ENCODE results near the gene PDRG1. TPM values are rescaled to one million over a fixed set of nuclear protein-coding genes. Genes with fewer than 3 reads are reported as not detected.
"Not testable (repeated sequence)": the region's sequence is repeated elsewhere in the genome, so short reads cannot be mapped to it uniquely, and the experiment has no call there.

The PDRG1 gene
- total RNA-seq, 2 donors from 2014 or later = 11.4 to 30.3 TPM

GRCh38 chr20:31933698-31934097 is 18.1 kb downstream of the PDRG1 start:
- WGBS = 81% methylated on average over 10 of the region's 10 CpGs
- no peak for TF ChIP-seq POLR2AphosphoS5 (IDR thresholded peaks at IDR 0.05)
- no peak for TF ChIP-seq CTCF (IDR thresholded peaks at IDR 0.05)
- TF ChIP-seq POLR2A (IDR thresholded peaks at IDR 0.05) = no peak
- Histone ChIP-seq H3K27me3 (replicated peaks; ENCODE audit: insufficient read depth) (no peaks in the 10 kb centered on the region), H3K4me1 (replicated peaks) (no peaks in the 10 kb centered on the region), H3K4me3 (no peak overlapping the region), H3K36me3 (no peaks in the 10 kb centered on the region), H3K9me3 (no peaks in the 10 kb centered on the region), H3K27ac (no peak overlapping the region)
- intact Hi-C loops (cut with DNase I) = no loop called here
- DNase-seq (ENCODE audit: low spot score) = no peak

GRCh38 chr20:31930779-31931178 is 21.1 kb downstream of the PDRG1 start:
- WGBS = 48% methylated on average over 5 of the region's 5 CpGs

GRCh38 chr20:31929631-31930030 is 22.2 kb downstream of the PDRG1 start:
- DNase-seq (ENCODE audit: low spot score); H3K27ac ChIP-seq; H3K4me1 ChIP-seq (replicated peaks); H3K27me3 ChIP-seq (replicated peaks; ENCODE audit: insufficient read depth); intact Hi-C loops (cut with DNase I); H3K36me3 ChIP-seq; H3K9me3 ChIP-seq; H3K4me3 ChIP-seq: not testable (repeated sequence)
- 82% methylated on average over 4 of the region's 4 CpGs for WGBS

More at GRCh38 chr20:31930779-31931178, 21.1 kb downstream of the PDRG1 start:
- no peak for TF ChIP-seq CTCF (IDR thresholded peaks at IDR 0.05)
- no peak for TF ChIP-seq POLR2A (IDR thresholded peaks at IDR 0.05)
- TF ChIP-seq POLR2AphosphoS5 (IDR thresholded peaks at IDR 0.05) = no peak
- no peak for DNase-seq (ENCODE audit: low spot score)
- Histone ChIP-seq H3K36me3 (no peaks in the 10 kb centered on the region), H3K9me3 (no peaks in the 10 kb centered on the region), H3K27ac (no peak overlapping the region), H3K4me3 (no peak overlapping the region), H3K27me3 (replicated peaks; ENCODE audit: insufficient read depth) (no peaks in the 10 kb centered on the region), H3K4me1 (replicated peaks) (no peaks in the 10 kb centered on the region)
- intact Hi-C loops (cut with DNase I) = no loop called here

GRCh38 chr20:31927627-31928159 is 24.2 kb downstream of the PDRG1 start:
- Histone ChIP-seq H3K27me3 (replicated peaks; ENCODE audit: insufficient read depth) (no peaks in the 10 kb centered on the region), H3K9me3 (no peaks in the 10 kb centered on the region), H3K4me1 (replicated peaks) (no peaks in the 10 kb centered on the region), H3K36me3 (no peaks in the 10 kb centered on the region), H3K4me3 (no peak overlapping the region), H3K27ac (no peak overlapping the region)
- no peak for TF ChIP-seq CTCF (IDR thresholded peaks at IDR 0.05)
- no peak for TF ChIP-seq POLR2AphosphoS5 (IDR thresholded peaks at IDR 0.05)
- no peak for TF ChIP-seq POLR2A (IDR thresholded peaks at IDR 0.05)
- DNase-seq (ENCODE audit: low spot score) = no peak
- intact Hi-C loops (cut with DNase I) = no loop called here
- 64% methylated on average over 8 of the region's 8 CpGs for WGBS

- intact Hi-C loops (cut with DNase I) = no loop called here
- no peak for TF ChIP-seq POLR2AphosphoS5 (IDR thresholded peaks at IDR 0.05)
- no peak for TF ChIP-seq CTCF (IDR thresholded peaks at IDR 0.05)
- no peak for TF ChIP-seq POLR2A (IDR thresholded peaks at IDR 0.05)
- H3K4me3 ChIP-seq = no peak overlapping the region
Measured at GRCh38 chr20:31926493-31926892, 25.4 kb downstream of the PDRG1 start.

More at GRCh38 chr20:31926493-31926892, 25.4 kb downstream of the PDRG1 start:
- DNase-seq (ENCODE audit: low spot score) = no peak
- Histone ChIP-seq H3K9me3 (no peaks in the 10 kb centered on the region), H3K36me3 (no peaks in the 10 kb centered on the region), H3K27ac (no peak overlapping the region), H3K4me1 (replicated peaks) (no peaks in the 10 kb centered on the region), H3K27me3 (replicated peaks; ENCODE audit: insufficient read depth) (no peaks in the 10 kb centered on the region)
- WGBS = 91% methylated on average over 2 of the region's 2 CpGs

Data from prostate gland (tissue), 2 donors.